ENCODE data around the gene MAP3K7. TPM values are rescaled to one million over a fixed set of nuclear protein-coding genes. Genes with fewer than 3 reads are reported as not detected.

MAP3K7 gene
- 10 to 100 TPM; 44.8 to 62.5 (median 52.3) TPM for polyA plus RNA-seq (ENCODE audit: insufficient read length in 4 of 4)

DNA sequence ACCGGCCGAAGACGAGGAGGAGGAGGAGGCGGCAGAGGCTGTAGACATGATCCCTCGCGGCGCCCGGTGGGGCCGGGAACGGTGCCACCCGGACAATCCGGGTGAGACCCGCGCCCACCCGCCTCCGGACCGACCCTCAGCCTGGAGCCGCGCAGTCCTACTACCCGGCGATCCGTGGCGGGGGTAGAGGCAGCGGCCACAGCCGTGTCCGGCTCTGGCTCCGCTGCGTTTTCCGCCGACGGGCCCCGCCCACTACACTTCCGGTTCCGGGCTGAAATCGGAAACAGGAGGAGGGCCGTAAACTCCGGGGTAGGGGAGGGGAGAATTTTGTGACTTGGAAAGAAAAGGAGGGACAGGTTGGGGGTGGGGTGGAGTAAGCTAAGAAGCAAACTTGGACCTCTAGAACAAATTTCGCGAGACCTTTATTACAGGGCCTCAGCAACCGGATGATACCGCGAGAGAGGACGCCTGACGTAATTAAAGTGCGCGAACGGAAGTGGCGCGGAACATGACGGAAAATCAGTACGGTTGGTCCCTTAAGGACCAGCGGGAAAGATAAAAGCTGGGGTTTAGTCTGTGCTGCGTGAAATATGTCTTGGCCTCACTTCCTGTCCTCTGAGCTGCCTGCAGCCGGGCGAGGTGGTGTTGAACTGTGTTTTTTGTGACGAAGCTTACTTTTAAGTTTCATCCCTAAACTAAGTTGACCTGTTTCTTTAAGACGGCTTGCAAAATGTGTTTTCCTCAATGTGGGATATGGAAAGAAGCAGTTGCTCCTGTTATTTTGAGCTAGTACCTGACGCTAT, at the start of gene MAP3K7:
MAP3K7 (minus strand) TSS at position 237 of the 803 bp plus-strand sequence; CDS start at position 48, 189 bp downstream.
- DNase-seq (ENCODE audit: low read depth in 4 of 4, low spot score in 3 of 4), result peak; percentile 92 to 97 (median 94)

DNA sequence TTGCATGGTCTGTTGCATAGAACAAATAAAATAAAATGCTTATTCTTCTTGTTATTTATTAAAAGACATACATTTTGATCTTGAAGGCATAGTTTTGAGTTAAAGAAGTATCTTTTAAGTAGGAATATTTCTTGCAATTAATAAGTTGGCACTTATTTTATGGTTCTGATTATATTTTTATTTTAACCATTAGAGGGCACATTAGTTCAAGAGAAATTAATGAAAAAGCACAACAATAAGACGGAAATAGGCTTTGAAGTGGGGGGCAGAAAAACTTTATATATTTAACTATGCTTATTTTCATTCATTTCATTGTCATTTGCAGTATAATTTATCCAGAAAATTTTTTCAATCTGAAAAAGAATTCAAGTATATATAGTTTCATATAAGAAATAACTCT, 44.2 kb upstream of the MAP3K7 start:
- no peak for DNase-seq (ENCODE audit: low read depth in 4 of 4, low spot score in 3 of 4)

DNA sequence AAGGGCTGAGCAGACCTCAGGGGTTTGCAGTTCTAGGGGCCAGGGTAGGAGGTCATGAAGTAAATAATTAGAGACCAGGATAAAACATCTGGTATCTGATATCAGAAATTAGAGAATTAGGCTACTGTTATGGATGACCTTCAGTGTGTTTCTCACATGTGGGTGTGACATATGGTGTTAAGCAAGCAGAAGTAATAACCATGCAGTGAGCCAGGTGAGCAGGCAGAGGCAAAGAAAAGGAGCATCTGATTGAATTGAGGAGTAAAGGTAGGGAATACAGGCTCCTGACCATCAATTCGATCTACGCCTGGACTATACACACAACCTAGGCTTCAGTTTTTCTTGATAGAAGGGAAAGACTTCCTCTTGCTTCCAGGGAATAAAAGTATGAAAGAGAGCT, 34.7 kb upstream of the MAP3K7 start:
- no peak for DNase-seq (ENCODE audit: low read depth in 4 of 4, low spot score in 3 of 4)

DNA sequence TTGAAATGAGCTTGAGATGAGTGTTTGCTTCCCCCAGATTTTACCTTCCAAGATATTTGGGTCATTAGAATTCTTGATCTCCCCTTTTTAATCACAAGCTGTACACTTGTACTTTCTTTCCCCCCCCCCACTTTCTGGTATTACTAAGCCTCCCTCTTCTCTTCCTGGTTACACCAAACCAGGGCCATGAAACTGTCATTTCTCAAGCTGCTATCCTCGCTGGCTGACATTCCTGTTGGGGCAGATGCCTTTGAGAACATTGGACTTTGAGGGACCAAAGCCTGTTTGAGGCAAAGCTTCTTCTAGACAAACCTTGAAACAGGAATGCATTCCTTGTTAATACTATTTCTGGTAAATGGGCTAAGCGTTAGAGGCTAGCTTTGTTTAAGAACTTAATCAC, 32.3 kb upstream of the MAP3K7 start:
- no peak for DNase-seq (ENCODE audit: low read depth in 4 of 4, low spot score in 3 of 4)

DNA sequence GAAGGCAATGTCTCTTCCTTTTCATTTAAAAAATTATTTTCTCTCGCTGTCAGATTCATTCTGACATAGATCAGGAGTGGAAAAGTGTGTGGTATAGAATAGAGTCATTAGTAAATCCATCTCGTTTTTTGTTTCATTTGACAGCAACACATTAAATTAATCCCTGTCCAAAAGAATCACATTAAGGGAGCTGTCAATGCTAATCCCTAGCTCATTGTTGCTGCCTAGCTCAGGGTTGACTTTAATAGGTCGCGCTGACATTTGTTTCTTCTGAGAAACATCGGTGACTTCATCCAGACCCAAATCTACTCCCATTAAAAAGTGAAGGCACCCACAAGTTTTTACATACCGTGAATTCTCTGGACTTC, 25.4 kb upstream of the MAP3K7 start:
- no peak for DNase-seq (ENCODE audit: low read depth in 4 of 4, low spot score in 3 of 4)

DNA sequence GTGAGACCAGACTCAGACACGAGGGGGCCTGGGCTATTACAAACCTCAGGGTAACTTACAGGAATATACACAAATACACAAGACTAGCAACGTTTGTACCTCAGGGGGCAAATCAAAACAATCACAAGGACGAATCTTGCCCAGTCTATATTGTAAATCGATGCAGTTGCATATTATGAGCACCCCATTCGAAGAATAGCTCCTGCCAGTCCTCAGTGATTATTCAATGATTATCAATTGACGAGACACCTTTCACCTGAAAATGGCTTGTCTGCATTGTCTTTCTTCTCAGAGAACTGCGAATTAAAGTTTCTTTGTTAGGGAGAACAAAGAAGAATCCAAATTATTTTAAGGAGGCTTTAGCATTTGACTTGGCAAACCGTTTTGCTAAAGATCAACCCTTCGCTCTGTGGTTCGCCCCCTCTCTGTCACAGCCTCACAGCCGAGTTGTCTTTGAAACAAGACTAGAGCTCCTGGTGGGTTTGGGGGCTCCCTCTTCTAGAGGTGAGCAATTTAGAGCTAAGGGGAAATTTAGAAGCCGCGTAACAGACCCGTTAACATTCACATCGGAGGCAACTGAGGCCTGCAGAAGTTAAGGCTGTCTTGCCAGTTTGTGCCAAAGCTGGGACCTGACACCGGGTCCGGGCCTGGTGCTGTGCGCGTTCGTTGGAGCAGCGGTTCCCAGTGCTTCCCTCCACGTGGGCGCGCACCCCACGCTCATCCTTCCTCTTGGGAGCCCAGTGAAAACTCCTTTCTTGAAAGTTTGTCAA, 24.9 kb upstream of the MAP3K7 start:
- DNase-seq (ENCODE audit: low read depth in 4 of 4, low spot score in 3 of 4), result no peak

DNA sequence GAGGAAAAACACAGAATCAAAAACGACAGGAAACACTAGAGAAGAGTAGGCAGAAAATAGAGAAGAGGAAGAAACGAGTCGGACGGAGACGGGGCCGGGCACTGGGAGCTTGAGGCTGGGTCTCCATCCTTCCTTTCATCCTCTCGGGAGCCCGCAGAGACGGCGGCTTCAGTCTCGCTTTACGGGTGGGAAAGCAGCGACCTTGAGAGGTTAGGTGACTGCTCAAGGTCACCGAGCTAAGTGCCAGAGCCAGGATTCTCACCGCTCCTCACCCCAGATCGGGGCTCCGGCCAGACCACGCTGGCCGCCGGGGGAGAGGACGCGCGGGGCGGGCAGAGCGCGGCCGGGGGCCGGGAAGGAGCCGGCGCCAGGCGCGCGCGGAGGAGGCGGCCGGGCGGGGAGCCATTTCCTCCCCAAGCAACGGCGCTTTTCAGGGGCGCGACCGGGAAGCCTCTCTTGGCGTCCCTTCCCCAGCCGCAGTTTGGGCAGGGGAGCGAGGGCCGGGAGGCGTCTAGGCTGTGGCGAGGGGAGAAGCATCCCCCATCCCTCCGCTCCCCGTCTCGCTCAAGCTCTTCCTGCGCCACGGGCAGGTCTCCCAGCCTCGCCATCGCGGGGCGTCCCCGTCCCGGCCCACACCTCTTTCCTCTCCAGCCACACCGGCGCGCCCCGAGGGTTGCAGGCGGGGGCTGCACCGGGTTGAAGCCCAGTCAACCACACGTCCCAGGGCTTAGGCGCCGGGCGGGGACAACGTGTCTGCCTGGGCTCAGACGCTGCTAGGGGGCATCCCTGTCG, 24.1 kb upstream of the MAP3K7 start:
- peak in 2 of 4 donors; percentile 34 to 62 for DNase-seq (ENCODE audit: low read depth in 4 of 4, low spot score in 3 of 4)

DNA sequence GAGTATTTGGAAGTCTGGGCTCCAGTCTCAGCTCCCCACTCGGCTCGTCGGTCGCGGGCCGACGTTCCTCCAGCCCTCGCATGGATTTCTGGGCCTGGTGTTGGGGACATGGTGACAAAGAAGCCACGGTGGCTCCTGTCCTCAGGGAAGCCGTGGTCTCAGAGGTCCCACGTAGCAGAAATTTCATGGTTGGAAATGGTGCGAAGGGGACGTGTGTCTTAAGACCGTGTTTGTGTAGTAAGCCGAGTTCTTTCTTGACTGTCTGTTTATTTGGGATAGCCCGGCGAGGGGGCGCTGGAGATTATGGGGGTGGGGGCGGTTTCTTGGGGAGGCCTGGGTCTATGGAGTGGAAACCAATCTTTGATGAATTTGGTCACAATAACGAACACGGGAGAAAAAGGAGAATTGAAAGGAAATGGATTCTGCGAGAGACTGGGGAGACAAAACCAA, 23.5 kb upstream of the MAP3K7 start:
- peak in 1 of 4 donors; percentile 6 for DNase-seq (ENCODE audit: low read depth in 4 of 4, low spot score in 3 of 4)

DNA sequence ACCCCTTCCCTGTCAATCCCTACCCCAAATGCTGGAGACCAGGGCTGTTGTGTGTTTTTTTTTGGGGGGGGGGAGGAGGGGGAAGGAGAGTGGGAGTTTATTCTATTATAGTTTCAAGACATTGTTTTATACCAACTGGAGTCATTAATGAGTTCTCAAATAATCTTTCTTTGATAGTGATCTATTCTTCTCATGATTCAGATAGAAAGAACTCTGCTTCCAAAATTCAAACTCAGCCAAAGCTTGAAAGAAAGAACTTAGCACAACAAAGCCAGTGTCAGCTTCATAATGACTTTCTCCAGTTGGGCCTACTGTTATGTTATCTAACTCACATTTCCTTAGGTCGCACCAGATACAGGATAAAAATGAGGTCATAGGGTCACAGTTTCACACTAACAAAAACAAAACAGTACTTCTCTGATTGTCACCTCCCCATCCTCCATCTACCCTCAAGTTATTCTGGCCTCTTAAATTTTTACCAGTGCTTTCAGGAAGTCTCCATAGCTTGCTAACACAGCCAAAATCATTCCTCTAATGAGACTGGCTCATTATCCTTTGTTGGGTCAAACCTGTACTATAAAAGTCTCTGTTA, 19.0 kb upstream of the MAP3K7 start:
- DNase-seq (ENCODE audit: low read depth in 4 of 4, low spot score in 3 of 4), result no peak

DNA sequence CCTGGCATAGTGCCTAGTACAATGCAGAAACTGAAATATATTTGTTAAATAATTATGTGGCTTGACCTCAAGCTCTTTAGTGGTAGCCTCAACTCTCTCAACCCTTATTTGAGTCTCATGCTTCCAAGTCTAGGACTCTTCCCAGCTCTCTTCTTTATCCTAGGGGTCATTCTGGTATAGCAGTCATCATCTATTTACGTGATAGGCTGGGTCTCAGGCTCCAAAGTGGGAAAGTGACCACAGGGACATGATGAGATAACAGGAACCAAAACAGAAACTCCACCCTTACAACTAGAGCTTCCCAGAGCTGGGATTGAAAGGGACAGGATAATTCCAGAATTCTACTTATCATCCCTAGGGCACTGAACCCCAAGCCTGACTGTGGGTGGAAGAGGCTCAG, 17.7 kb upstream of the MAP3K7 start:
- DNase-seq (ENCODE audit: low read depth in 4 of 4, low spot score in 3 of 4), result no peak

DNA sequence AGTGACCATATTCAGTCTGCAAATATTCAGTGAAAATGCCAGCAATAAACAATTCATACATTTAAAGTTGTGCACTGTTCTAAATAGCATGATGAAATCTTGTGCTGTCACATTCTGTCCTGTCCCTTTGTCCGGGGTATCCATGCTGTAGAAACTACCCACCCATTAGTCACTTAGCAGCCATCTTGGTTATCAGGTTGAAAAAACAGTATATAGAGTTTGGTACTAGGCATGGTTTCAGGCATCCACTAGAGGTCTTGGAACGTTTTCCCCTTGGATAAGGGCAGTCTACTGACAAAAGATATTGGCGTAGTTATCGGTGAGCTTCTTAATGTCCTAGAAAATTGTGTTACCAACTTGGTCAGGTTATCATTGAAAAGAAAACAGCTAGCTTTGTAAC, 12.3 kb upstream of the MAP3K7 start:
- no peak for DNase-seq (ENCODE audit: low read depth in 4 of 4, low spot score in 3 of 4)

DNA sequence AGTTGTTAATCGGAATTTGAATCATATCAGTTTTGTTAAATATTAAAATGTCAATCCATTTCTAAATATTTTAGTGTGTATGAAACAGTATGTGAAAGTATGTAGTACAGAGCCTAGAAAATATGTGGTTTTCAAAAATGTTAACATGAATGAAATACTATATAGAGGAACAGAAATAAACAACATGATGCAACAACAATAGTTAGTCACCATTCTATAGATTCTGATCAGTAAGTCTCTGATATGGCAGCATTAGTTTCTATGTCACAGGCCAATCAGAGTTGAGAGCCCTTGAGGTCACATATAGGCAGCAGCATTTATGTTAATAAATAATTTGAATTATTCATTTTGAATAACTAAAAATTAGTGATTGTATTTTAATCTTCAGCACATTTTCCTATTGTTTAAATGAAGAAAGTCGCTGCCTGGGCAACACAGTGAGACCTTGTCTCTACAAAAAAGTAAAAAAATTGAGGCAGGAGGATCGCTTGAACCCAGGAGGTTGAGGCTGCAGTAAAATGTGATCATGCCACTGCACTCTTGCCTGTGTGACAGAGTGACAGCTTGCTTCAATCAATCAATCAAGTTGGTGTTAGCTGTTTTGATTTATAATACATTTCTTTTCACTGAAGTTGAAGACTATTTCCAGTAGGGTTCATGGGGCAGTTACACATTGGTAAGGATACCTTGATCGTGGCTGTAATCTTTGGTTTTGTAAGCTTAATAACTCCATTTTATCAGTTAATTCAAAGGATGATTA, 11.5 kb upstream of the MAP3K7 start:
- DNase-seq (ENCODE audit: low read depth in 4 of 4, low spot score in 3 of 4), result no peak

DNA sequence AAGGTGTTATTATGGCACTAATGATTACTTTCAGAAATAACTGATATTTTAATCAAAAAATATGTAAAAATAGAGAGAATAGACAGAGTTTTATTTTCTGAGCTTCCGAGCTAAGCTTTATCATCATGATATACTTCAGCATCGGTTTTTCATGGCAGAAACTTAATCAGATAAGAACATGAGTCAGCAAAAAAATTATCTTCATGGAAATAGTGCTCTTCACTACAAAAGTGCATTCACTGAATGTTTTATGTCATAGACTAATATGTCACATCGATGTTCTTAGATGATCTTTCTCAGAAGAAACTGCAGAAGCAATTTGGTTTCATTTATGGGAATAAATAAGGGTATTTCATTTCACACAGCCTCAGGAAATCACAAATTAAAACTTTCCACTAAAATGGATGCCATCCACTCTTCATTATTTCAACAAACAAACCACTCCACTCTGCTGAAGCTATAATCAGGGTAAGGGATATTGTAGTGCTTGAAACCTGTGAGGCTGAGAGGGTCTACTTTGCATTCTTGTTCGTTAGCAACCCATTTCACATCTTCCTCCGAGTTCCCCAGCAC, 10.2 kb upstream of the MAP3K7 start:
- DNase-seq (ENCODE audit: low read depth in 4 of 4, low spot score in 3 of 4), result no peak

DNA sequence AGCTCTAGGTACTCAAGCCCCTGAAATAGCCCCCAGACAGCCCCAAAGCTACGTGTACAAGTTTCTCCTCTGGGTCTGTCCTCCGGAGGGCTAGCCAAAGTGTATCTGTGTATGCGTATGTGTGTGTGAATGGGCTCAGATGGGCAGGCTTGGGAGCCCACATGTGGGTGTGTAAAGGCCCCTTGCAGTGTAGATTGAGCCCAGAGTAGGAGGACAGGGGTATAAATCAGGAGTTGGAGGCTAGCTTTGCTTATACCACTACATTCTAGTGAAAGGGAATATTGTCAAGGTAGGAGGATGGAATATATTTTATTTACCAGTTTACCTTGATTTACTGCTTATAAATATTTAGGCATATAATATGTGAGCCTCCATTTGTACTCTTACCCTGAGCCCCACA, 9.0 kb upstream of the MAP3K7 start:
- DNase-seq (ENCODE audit: low read depth in 4 of 4, low spot score in 3 of 4), result no peak

DNA sequence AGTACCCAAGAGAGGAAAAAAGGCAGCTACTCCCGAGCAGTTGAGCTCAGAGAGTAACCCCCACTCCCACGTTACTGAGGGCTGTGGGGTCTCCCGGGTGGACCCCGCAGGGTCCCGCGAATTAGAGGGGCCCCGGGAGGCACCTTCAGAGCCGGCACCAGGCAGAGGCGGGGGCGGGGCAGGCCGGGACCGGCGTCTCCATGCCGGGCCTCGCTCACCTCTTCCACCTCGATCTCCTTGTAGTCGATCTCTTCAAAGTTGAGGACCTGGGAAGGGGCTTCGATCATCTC, 381 bp downstream of the MAP3K7 start:
- DNase-seq (ENCODE audit: low read depth in 4 of 4, low spot score in 3 of 4), result peak in 2 of 4 donors; percentile 5 to 14

DNA sequence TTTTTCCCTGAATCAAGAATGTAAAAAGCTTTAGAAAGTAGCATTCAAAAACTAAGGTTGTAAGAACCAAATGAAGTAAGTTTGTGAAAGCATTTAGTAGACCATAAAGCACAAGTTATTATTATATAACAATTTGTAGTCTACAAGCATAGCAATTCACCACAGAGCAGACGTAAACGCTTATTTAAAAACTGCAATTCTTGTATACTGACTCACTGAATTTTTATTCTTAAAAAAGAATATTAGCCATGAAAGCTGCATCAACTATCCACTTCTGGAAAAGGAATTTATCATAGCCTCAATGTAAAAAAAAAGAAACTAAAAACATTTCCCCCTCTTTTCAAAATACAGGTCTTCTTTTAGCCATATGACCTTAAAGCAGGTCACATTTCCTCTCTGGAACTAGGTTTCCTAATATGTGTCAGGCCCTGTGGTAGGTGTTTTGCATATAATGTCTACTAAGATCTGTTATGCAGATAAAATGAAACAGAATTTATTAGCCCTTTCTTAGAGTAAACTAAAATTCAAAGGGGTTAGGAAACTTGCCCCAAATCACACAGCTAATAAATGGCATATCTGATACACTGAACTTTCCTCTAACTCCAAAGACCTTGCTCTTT, 2.1 kb downstream of the MAP3K7 start:
- no peak for DNase-seq (ENCODE audit: low read depth in 4 of 4, low spot score in 3 of 4)

DNA sequence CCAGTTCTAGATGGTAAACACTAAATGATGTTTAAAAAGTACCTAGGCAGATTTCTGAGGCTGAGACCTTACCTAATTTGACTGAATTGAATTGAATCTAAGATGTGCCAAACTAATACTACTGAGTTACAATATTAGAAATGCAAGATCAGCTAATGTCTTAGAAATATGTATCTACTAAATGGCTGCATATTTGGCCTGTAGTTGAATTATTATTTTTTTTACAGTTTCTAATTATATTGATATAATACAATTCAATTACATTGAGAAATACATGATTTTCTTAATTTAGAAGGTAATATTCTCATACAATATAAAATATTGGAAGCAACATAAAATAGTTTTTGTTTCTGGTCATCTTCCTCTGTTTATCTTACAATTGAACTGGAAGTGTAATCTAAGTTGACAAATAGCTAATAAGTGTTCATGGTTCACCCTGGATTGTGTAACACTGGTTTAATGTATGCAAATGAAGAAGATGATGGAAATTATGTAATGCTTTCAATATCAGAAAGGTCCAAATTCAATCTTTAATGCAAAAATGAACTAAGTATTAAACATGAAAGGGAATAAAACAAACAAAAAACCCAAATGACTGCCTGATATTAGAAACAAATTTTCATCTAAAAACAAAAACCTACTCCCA, 2.9 kb downstream of the MAP3K7 start:
- DNase-seq (ENCODE audit: low read depth in 4 of 4, low spot score in 3 of 4), result no peak

DNA sequence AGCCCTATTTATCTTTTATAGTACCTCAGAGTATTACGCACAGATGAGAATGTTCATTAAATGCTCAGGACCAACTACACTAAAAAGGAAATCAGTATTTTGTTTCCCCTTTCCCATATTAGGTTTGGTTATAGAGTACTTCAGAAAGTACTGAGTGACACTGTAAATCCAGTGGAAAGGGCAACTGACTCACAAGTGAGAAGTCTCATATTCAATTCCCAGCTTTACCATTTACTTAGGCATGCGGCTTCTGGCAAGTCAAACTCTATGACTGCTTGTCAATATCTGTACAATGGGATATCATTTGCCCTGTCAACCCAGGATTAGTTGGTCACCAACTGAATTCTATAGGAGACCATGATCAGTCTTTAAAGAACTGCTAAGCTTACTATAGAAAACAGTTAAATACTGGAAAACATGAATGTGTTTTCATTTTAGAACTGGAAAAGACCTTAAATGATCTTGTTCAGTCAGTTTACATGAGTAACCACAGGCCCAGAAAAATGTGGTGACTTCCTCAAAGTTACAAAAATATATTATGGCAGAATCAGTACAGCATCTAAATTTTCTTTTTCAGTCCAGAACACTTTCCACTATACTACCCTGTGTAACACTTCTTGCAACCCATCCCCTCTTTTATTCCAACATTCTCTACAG, 3.6 kb downstream of the MAP3K7 start:
- no peak for DNase-seq (ENCODE audit: low read depth in 4 of 4, low spot score in 3 of 4)

Measured in left renal pelvis (tissue), 4 donors.